Testis (tissue), 3 donors: ENCODE measurements around the gene SYNGR1. TPM values are rescaled to one million over a fixed set of nuclear protein-coding genes. Genes with fewer than 3 reads are reported as not detected.

Experiments used
- DNase-seq: peaks from one replicate; pipeline ENCODE4 v3.0.0-alpha.2; 2019
- H3K27ac ChIP-seq, 2 donors: fragments of 200-600 bp; sonication (generic); one replicate each; pipeline ENCODE4 v1.5.1; 2019
- H3K27me3 ChIP-seq: fragments of 200-600 bp; sonication (generic); one replicate; pipeline ENCODE4 v1.5.1; 2019
- H3K36me3 ChIP-seq: fragments of 200-600 bp; sonication (generic); one replicate; pipeline ENCODE4 v1.5.1; 2017; ENCODE audit warnings: low read depth; ENCODE audit errors: missing control alignments
- H3K4me1 ChIP-seq: fragments of 200-600 bp; sonication (generic); one replicate; pipeline ENCODE4 v1.5.1; 2019
- H3K4me3 ChIP-seq, 2 donors: fragments of 200-600 bp; sonication (generic); one replicate each; pipeline ENCODE4 v1.5.1; 2017 to 2019
- H3K9me3 ChIP-seq: fragments of 200-600 bp; sonication (generic); one replicate; pipeline ENCODE4 v1.5.1; 2017
- POLR2A ChIP-seq: fragments of 450-650 bp; IDR thresholded peaks from one replicate; pipeline ENCODE4 v1.6.1; 2017; ENCODE audit warnings: antibody characterized with exemption, mild to moderate bottlenecking, moderate library complexity
- WGBS, 2 donors: methylation state at CpG; one replicate each; pipeline ENCODE4 v1.1.5; 2018; 5-methylcytosine and 5-hydroxymethylcytosine counted together
- intact Hi-C: fragments of 100-400 bp; cut with DNase I; formaldehyde crosslinking; loops from one replicate; pipeline ENCODE4 v1.15.1; 2023; ENCODE audit warnings: low total_unique reads
- polyA plus RNA-seq: library from polyadenylated mRNA; stranded (reverse); fragments of 350-450 nt; fragmentation: Illumina TruSeq; extraction: RNeasy Lipid Tissue Mini Kit (QIAGEN cat#74804); gene quantifications from one replicate; pipeline ENCODE4 v1.2.3, GENCODE V29; 2014; ENCODE audit warnings: low read depth, low replicate concordance; ENCODE audit not compliant: insufficient read depth
- total RNA-seq, 2 donors: library from RNA; depleted of rRNA; stranded (reverse); fragments of >200 nt; gene quantifications; one replicate each; pipeline ENCODE4 v1.2.3, GENCODE V29; 2016
- TF ChIP-seq, protein P1 (sequence below), 3 experiments: fragments of 450-650 bp in 2 of 3; fragments of 200-600 bp in 1 of 3; sonication (generic) in 1 of 3; IDR thresholded peaks; one replicate each; pipeline ENCODE4 v1.5.1; 2016 to 2019; ENCODE audit warnings: antibody characterized with exemption in 3 of 3, mild to moderate bottlenecking in 2 of 3, moderate library complexity in 1 of 3

Gene SYNGR1
- total and polyA plus RNA-seq, 3 donors from 2014 or later: 20.4 to 46.8 (median 32.5) TPM

DNA sequence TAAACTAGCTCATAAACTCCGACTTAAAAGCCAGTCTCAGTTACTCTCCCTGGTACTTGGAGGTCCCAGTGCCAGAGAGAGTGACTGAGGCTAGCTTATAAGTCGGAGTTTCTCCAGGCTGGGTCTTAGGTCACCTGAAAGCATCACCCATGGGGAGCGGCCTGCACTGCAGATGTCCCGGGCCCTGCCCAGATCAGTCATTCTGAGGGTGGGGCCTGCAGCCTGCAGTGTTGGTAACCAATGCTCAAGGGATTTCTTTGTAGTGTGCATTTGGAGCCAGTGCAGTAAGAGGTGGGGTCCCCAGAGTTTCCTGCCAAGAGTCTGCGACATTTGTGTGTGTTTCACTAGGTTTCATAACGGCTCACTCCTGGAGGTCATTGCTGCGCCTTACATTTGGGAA lies 64.6 kb downstream of the SYNGR1 start:
- 94 to 96% methylated on average over 7 of the region's 7 CpGs for WGBS, 2 donors
- DNase-seq: no peak
- no peaks in the 10 kb centered on the region for H3K9me3 ChIP-seq
- intact Hi-C loops: no loop called here
- TF ChIP-seq, protein P1, sequence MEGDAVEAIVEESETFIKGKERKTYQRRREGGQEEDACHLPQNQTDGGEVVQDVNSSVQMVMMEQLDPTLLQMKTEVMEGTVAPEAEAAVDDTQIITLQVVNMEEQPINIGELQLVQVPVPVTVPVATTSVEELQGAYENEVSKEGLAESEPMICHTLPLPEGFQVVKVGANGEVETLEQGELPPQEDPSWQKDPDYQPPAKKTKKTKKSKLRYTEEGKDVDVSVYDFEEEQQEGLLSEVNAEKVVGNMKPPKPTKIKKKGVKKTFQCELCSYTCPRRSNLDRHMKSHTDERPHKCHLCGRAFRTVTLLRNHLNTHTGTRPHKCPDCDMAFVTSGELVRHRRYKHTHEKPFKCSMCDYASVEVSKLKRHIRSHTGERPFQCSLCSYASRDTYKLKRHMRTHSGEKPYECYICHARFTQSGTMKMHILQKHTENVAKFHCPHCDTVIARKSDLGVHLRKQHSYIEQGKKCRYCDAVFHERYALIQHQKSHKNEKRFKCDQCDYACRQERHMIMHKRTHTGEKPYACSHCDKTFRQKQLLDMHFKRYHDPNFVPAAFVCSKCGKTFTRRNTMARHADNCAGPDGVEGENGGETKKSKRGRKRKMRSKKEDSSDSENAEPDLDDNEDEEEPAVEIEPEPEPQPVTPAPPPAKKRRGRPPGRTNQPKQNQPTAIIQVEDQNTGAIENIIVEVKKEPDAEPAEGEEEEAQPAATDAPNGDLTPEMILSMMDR (IDR thresholded peaks at IDR 0.05): no peak
- no peak for TF ChIP-seq POLR2A
- H3K27ac ChIP-seq: no peak overlapping the region
- H3K4me1 ChIP-seq: no peaks in the 10 kb centered on the region
- no peaks in the 10 kb centered on the region for H3K36me3 ChIP-seq
- H3K4me3 ChIP-seq: no peak overlapping the region
- no peaks in the 10 kb centered on the region for H3K27me3 ChIP-seq

DNA sequence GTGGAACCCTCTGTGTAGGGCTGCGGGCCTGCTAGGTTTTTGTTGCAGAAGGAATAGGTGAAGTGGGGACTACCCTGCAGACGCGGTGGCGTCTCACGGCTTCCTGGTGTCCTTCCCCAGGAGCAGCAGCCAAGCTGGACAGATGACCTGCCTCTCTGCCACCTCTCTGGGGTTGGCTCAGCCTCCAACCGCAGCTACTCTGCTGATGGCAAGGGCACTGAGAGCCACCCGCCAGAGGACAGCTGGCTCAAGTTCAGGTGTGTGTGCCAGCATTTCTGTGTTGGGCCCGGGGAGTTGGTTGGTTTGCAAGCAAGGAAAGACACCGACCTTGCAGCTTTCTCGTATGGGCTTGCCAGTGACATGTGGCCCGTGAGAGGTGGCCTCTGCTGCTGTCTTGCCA lies 65.1 kb downstream of the SYNGR1 start:
- H3K4me3 ChIP-seq: no peak overlapping the region
- H3K4me1 ChIP-seq: no peaks in the 10 kb centered on the region
- no peaks in the 10 kb centered on the region for H3K9me3 ChIP-seq
- no peaks in the 10 kb centered on the region for H3K27me3 ChIP-seq
- no peak overlapping the region for H3K27ac ChIP-seq
- 80 to 83% methylated on average over 11 of the region's 11 CpGs for WGBS, 2 donors
- TF ChIP-seq POLR2A: no peak
- TF ChIP-seq, protein P1 (IDR thresholded peaks at IDR 0.05): no peak
- no peak for DNase-seq
- H3K36me3 ChIP-seq: no peaks in the 10 kb centered on the region
- intact Hi-C loops: no loop called here

DNA sequence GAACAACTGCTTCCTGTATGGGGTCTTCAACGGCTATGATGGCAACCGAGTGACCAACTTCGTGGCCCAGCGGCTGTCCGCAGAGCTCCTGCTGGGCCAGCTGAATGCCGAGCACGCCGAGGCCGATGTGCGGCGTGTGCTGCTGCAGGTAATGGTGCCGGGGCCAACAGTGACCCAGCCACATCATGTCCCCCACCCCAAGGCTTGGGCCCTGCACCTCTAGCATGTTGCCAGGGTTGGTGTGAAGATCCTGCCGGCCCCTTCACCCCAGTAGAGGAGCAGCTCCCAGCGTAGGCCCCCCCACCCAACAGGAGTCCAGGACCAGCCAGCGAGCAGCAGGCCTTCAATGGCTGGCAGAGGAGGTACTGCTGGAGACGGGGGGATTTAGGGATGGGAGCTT lies 65.7 kb downstream of the SYNGR1 start:
- Histone ChIP-seq H3K4me3 (no peak overlapping the region), H3K27ac (no peak overlapping the region), H3K4me1 (no peaks in the 10 kb centered on the region), H3K9me3 (no peaks in the 10 kb centered on the region), H3K36me3 (no peaks in the 10 kb centered on the region), H3K27me3 (no peaks in the 10 kb centered on the region)
- DNase-seq: no peak
- intact Hi-C loops: no loop called here
- TF ChIP-seq, protein P1 (IDR thresholded peaks at IDR 0.05): no peak
- no peak for TF ChIP-seq POLR2A
- 94 to 97% methylated on average over 5 to 16 of the region's 16 CpGs for WGBS, 2 donors

DNA sequence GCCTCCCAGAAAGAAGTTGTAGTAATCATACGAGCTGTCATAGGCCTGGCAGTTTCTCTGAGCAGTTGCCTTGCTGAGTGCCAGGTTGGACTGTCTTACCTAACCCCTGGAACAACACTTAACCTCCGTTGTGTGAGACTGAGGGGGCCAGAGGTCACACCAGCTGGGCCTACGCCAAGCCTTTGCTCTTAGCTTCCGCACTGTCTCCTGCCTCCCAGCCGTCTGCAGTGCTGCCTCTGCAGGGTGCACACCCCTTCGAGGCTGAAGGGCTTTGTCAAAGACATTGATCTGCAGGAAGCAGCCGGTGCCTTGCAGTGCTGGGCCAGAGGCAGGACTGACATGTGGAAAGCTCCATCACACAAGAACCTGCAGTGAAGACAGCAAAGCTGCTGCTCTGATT lies 66.5 kb downstream of the SYNGR1 start:
- Histone ChIP-seq H3K9me3 (no peaks in the 10 kb centered on the region), H3K4me1 (no peaks in the 10 kb centered on the region), H3K27ac (no peak overlapping the region), H3K27me3 (no peaks in the 10 kb centered on the region), H3K4me3 (no peak overlapping the region), H3K36me3 (no peaks in the 10 kb centered on the region)
- DNase-seq: no peak
- whole genome bisulfite sequencing, 2 donors: 80 to 81% methylated on average over 5 to 7 of the region's 7 CpGs
- intact Hi-C loops: no loop called here
- TF ChIP-seq, protein P1 (IDR thresholded peaks at IDR 0.05): no peak
- TF ChIP-seq POLR2A: no peak

DNA sequence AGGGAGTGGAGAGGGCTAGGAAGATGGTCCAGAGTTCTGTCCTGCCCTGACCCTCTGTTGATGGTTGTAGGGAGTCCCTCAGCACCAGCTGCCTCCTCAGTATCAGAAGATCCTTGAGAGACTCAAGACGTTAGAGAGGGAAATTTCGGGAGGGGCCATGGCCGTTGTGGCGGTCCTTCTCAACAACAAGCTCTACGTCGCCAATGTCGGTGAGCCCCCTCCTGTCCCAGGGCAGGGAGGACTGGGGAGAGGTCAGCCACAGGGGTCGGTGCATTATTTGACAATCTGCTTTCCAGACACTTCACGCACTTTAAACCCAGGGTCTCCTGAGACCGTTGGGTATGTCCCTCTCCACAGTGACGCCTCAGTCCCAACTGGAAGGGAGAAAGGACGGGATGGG lies 67.8 kb downstream of the SYNGR1 start:
- WGBS, 2 donors: 87 to 92% methylated on average over 12 of the region's 12 CpGs
- no peak for DNase-seq
- Histone ChIP-seq H3K4me3 (no peak overlapping the region), H3K36me3 (no peaks in the 10 kb centered on the region), H3K27me3 (no peaks in the 10 kb centered on the region), H3K27ac (no peak overlapping the region), H3K4me1 (no peaks in the 10 kb centered on the region), H3K9me3 (no peaks in the 10 kb centered on the region)
- intact Hi-C loops: no loop called here
- no peak for TF ChIP-seq POLR2A
- TF ChIP-seq, protein P1 (IDR thresholded peaks at IDR 0.05): no peak
